Stimulated activated naive CD8-positive, alpha-beta T cell treated with anti-CD3 and anti-CD28 coated beads, Interleukin-15, Interleukin-2, amounts not matched to agents 100 U/mL and 50 U/mL, for 24 hours (primary cell): ENCODE data around the gene SLC25A51.
"Not testable (repeated sequence)": the region's sequence is repeated elsewhere in the genome, so short reads cannot be mapped to it uniquely, and the experiment has no call there.

Source experiments
- ATAC-seq: fragments of 150-1000 bp; cut with Tn5 transposase; one replicate; pipeline ENCODE4 v1.10.0; 2021
- DNase-seq: peaks from one replicate; pipeline ENCODE4 v3.0.0; 2021

Gene SLC25A51

DNA sequence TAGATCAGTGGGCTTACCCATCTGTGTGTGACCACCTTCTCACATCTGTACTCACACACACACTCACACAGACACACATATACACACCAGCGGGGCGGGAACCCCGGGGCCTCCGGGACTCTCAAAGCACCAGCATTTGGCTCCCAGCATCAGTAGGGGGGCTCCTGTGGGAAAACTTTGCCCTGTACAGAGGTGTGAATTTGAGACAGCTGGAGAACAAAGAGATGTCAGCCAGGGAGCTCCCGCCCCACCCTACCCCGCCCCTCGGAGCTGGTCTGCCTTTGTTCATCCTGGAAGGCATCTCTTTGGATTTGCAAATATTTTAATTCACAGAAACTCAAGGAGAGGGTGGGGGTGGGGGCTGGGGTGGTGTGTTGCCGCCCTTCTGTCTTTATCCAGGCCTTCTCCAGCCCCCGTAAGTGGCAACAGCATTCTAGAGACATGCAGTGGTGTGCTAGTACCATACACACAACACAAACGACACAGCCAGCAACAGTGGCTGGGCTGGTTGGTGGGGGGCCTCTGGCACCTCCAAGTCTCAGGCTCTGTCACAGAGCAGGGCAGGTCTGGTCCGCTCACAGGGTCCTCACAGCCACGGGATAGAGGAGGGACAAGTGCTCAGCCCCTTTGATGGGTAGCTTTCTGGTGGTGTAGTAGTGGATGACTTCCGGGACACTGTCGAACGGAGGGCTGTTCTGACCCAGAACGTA is 15.5 kb upstream of the SLC25A51 start:
- ATAC-seq (no peak), DNase-seq (no peak)

DNA sequence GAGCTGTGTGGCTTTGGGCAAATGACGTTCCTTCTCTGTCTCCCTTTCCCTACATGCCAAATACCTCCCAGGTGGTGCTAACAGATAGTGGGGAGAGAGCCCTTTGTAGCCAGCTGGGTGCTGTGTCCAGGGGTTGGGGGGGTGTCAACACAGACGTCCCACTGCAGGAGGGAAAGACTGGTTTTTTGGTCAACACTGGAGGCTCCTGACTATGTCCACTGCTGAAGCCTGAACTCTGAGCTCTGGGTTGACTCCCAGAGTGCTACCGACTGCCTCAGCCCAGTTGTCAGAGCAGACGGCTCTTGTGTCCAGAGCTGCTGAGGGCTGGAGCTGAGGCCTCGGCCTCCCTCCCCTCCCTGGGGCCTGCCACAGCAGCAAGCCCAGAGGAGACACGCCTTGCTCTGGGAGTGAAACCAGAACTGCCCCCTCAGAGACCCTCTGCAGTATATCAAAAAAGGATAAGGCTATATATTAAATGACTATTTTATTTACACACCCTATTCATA is 14.8 kb upstream of the SLC25A51 start:
- no peak for ATAC-seq
- no peak for DNase-seq

DNA sequence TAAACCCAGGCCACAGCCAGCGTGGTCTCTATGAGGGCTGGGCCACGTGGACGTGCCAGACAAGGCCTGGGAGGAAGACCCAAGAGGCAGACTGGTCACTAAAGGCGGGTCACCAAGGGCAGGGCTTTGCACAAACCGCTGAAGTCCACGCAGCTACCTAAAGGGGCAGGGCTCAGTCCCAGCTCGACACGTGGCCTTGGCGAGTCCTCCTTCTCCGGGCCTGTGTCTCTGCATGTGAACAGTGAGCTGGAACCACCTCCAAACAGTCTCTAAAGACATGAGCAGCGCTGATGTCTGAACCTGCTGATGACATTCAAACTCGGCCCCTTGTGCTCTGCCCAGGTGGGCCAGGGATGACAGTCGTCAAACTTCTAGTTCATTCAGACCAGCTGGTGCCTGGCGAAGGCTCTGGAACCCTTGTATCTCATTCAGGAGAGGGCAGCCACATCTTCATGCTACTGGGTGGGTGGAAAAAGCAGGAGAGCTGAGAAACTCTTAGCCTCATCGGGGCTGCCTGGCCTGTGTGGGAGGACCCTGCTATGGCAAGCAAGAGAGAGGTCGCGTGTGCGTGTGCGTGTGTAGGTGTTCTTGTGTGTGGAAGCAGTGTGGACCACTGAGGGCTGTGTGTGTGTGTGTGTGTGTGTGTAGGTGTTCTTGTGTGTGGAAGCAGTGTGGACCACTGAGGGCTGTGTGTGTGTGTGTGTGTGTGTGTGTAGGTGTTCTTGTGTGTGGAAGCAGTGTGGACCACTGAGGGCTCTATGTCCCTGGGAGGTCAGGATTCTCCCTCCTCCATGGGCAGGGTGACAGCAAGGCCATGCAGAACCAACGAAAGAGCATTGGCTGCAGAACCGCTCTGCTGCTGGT is 14.1 kb upstream of the SLC25A51 start:
- DNase-seq, result no peak
- ATAC-seq, result no peak

DNA sequence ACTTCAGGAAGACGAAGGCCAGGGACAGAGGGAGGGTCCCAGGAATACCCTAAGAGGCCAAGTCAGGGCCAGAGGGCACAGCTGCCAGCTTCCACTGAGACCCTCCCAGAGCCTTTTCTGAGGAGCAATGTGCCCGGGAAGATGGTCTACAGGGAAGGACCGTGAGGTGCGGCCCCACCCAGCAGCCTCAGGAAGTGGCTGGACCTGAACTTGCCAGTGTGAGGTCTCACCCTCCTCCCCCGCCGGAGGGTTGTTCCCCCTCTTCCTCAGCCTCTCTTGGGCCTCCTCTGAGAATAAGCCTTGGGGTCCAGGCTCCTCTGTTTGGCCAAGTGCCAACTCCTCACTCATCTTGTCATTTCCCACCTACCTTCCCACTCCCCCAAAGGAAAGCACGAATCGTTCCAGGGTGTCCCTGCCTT is 13.4 kb upstream of the SLC25A51 start:
- ATAC-seq (no peak), DNase-seq (no peak)

DNA sequence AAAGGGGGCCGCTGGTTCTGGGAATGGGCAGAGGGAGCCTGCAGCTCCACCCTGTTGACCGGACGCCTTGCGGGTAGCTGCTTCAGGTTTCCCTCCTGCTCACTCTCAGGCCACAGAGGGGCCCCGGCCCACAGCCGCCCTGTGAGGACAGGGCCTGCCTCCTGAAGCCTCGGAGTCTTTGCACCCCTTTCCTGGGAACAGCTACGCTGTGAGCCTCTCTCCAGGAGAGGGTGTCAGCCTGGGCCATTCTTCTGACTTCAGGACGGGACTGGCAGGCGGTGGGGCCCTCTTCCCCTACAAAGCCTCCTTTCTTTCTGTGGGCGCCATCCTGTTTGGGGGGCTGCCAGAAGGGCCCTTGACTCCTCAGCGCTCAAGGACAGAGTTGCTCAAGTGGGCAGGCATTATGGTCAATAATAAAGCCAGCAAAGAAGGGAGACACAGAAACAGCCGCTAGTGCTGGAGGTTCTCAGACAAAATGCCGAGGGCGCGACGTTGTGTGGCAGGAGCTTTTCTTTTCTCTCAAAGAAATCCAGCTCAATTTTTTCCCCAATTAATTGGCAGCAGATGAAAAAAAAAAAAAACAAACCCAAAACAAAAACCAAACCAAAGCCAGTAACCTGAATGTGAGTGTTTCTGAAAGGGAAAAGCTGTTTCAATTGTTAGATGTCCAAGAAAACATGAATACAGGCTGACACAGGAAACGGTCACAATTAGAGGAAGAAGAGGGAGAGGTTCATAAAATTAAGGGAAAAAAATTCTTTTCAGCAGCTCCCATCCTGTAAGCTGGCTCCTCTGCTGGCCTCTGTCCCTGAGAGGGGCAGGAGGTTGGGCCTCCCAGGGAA is 12.8 kb upstream of the SLC25A51 start:
- no peak for DNase-seq
- no peak for ATAC-seq

DNA sequence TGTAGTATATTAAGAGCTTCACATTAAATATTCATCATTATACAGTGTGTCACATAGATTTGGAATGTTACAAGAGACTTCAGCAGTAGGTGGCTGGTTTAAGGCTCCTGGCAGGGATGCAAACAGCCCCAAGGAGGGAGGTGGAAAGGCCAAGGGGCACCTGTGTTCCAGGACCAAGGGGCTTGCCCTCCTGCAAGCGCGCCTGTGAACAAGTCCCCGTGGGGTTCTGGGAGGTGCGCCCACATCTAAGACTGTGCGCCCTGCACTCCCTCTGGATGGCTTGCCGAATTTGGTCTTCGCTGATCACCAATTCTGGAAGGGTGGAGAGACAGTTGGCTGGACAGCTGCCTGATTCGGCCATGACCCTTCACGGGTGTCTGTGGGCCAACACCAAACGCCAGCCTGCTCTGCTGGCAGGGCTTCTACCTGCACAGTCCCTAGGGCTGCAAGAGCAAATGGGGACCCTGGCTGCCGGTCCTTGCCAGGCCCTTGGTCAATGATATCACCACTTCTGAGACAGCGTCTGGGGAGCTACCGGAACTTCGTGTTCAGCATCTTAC is 12.1 kb upstream of the SLC25A51 start:
- DNase-seq (no peak), ATAC-seq (no peak)

DNA sequence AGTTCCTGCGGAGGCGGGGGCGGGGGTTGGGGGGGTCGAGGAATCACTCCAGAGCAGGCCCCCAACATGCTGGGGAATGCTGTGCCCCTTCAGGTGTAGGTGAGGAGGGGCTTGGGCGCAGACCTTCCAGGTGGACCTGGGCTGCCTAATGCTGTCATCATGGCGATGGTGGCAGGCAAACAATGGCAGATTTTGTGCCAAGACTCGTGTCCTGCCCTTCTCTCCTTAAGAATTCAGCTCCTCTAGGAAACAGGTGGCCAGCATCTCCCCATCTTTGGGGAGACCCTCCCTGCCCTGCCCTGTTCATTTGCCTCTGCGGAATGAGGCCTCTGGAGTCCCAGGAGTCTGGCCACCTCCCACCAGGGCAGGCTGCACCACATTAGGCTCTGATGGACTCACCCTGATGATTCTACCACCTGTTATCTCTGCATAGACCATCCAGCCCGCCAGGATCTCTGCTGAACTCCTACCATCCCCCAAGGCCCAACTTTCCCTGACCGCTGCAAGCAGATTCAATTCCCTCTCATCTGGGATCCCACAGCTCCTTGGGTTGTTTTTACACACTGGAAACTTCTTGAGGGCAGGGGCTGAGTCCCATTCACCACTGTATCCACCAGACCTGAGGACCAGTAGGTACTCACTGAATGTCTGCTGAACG is 10.9 kb upstream of the SLC25A51 start:
- ATAC-seq, result no peak

DNA sequence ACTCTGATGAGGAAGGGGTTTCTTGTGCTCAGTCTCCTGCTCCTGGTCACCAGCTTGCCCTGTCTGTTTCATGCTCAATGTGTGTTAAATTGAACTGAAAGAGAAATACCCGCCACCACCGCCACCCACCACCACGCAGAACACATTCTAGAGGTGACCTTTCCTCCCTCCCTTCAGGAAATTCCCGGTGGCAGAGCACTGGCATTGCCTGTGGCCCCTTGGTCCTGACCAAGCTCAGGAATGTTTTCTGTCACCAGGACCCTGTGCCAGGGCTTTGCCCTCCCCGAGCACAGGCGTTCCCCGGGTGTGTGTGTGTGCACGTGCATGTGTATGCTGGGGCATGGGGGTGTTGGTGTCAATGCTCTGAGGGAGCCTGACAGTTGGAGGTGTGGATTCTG is 10.2 kb upstream of the SLC25A51 start:
- no peak for ATAC-seq
- DNase-seq, result no peak

More for the DNA sequence above, 10.9 kb upstream of the SLC25A51 start:
- DNase-seq, result no peak

DNA sequence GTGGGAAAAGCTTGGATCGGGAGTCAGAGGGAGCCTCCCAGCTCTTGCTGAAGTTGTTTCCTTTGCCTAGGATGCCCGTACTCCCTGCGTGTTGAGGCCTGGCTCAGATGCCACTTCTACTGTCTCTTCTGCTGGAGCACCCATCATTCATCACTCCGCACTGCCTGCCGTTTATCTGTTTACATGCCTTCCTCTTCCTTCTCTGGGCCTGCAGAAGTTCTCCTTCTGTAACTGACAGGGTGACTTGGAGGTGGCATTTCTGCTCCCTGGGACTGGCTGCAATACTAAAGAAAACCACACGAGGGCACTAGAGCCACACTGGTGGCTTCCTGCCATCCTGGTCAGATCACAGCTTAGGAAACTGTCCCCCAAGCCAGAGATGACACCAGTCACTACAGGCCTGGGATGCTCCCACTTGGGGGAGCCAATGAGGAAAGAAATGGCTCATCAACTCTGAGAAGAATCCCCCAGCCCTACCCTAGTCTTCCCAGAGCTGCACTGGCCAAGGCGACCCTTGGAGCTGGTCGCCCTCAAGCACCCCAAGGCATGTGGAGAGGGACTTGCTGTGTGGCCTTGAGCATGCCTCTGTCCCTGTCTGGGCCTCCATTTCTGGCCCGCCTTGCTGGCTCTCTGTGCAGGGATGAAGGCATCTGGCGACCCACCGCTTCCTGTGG is 9.7 kb upstream of the SLC25A51 start:
- DNase-seq, result peak; percentile 85
- peak; percentile 84 for ATAC-seq

DNA sequence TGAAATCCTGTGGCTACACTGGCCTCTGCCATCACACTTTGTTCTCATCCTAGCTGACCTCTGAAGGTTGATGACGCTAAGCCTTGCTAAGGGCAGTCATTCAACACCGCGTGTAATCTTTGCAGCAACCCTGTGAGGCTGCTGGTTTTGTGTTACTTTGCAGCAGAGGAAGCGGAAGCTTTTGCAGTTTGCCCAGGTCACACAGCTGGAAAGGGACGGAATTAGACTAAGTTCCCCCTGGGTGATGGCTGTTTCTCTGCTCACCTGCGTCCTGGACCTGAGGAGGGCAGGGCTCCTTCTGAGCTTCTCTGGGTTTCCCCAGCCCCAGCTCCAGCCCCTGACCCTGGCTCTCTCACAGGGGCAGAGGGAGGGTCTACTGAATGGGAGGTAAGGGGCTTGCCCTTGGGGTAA is 7.3 kb upstream of the SLC25A51 start:
- DNase-seq, result no peak
- no peak for ATAC-seq

DNA sequence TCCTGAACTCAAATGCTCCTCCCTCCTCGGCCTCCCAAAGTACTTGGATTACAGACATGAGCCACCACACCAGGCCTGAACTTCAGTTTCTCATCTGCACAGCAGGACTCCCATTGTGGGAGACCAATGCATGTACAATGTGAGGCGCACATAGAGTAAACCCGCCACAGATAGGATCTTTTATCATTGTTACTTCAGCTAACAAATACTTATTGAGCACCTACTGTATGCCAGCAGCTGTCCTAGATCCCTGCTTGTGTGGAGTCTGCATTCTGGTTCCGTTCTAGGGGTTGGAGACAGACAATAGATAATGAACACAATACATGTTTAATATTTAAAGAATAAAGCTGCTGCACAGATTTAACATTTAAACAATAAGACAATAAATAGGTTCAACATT is 6.3 kb upstream of the SLC25A51 start:
- DNase-seq (no peak), ATAC-seq (no peak)

DNA sequence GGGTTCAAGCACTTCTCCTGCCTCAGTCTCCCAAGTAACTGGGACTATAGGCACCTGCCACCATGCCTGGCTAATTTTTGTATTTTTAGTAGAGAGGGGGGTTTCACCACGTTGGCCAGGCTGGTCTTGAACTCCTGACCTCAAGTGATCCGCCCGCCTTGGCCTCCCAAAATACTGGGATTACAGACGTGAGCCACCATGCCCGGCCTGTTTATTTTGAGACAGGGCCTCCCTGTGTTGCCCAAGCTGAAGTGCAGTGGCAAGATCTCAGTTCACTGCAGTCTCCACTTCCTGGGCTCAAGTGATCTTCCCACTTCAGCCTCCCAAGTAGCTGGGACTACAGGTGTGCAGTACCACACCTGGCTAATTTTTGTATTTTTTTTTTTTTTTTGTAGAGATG is 5.9 kb upstream of the SLC25A51 start:
- ATAC-seq, DNase-seq: not testable (repeated sequence)

DNA sequence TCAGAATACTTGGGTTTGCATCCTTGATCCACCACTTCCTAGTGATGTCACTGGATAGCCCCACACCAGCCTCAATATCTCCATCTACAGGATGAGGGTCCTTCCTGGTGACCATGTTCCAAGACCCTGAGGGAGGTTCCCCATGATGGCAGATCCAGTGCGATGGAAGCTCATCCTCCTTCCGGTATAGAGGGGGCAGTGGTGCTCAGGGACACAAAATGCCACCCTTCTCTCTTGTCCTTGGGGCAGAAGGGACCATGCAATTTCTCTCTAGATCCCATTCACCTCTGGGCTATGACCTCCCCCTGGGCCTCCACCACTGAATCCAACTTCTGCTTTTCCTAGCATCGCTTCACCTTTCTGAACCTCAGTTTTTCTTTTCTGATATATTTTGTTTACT is 5.4 kb upstream of the SLC25A51 start:
- ATAC-seq, result no peak
- DNase-seq, result no peak

DNA sequence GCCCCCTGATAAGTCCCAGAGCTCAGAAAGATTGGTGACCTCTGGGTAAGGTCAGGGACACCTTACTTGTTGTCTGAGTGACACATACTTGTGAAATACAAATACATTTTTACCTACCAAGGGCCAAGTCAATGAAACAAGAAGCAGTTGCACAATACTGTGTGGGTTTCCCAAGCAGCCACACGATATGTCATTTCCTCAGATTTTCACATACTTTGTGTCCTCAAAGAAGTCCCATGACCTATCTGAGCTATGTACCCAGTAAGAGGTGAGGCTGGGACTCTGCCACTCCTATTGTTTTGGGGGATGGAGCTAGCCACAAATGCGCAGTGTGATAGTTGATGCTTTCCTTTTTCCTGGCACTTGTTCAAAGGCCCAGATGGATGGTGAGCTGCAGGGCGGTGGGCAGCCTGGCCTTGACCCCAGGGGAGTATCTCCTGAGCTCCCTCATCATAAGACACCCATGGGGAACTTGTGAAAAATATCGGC is 4.8 kb upstream of the SLC25A51 start:
- DNase-seq (no peak), ATAC-seq (no peak)

DNA sequence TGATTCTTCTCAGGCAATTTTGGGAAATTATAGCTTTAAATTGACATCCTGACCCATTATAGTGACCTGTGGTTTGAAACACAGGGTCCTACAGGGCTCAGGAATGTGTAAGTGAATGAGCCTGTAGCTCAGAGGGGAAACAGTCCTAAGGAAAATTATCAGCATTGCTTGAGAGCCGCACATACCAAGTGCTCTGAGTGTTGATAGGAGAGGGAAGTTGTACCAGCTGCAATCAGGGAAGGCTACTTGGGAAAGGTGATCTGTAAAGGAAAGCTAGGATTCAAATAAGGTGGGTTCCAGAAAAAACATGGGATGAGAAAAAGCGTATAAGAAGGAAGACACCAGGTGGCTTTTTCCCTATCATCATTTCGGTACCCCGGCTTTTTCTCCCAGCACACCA is 4.4 kb upstream of the SLC25A51 start:
- DNase-seq (no peak), ATAC-seq (no peak)

DNA sequence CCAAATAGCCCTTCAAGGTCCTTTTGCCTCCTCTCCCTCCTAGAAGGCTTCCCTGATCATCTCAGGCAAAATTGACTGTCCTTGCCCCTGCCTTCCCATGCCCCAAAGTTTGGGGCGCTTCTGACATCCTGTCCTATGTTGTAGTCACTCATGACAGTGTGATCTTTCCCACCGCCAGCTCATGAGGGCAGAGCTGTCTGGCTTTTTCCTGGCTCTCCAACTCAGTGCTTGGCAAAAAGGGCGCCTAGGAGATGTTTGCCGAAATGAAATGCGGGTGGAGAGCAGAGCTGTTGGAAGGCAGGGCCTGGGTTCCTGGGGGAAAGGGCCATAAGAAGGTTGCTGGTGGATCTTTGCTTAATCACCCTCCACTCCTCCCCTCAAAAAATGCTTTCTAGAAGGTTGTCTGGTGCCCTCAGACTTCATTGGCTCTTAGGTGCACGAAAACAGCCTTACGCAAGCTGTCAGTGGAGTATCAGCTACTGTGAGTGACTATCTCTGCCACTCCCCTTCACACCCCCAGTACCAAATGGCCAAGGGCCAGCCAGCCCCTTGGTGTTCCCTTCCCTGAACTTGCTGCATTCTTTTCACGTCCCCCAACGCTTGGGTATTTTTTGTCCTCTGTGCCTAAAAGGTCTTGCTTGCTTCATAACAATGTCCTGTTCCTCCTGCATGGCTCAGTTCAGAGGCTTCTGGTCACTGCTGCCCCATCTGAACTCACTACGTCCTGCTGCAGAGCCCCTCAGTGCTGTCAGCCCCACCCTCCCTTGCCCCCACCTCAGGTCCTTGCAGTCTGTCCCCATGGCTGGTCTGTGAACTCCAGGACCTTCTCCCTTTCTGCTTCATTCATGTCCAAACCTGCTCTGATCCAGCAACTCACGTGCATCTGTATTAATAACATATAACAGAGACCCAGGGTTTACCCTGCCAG is 2.6 kb upstream of the SLC25A51 start:
- DNase-seq (no peak), ATAC-seq (no peak)

DNA sequence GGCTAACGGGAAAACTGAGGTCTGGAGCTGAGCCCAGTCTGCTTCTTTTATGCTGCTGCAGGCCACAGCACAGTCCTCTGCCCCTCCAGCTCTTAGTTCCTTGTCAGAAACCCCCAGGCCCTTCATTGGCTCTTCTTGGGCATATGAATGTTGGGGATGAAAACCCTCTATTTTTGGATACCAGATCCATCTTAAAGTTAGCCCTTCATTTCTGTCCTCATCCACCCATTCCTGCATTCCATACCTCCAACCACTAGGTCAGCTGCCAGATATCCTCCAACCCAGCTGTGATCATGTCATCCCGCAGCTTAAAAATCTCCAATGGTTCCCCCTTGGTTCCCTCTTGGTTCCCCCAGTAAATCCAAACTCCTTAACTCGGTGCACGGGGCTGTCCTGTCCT is 1.8 kb upstream of the SLC25A51 start:
- DNase-seq (no peak), ATAC-seq (no peak)

DNA sequence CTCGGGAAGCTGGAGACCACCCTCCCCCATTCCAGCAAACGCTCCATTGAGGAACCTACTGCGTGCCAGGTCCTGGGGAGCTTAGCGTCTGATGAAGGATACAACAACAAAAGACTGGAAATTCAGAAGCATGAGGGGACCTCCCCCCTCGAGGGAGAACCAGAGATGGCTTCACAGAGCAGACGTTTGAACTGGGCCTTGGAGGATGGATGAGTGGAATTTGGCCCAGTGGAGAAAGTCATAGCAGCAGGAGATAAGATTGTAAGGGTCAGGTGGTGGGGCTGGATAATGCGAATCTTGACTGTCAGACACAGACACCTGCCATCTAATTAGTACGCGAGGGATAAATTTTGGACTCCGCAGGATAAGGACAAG is 1.2 kb upstream of the SLC25A51 start:
- DNase-seq, result no peak
- ATAC-seq, result no peak

DNA sequence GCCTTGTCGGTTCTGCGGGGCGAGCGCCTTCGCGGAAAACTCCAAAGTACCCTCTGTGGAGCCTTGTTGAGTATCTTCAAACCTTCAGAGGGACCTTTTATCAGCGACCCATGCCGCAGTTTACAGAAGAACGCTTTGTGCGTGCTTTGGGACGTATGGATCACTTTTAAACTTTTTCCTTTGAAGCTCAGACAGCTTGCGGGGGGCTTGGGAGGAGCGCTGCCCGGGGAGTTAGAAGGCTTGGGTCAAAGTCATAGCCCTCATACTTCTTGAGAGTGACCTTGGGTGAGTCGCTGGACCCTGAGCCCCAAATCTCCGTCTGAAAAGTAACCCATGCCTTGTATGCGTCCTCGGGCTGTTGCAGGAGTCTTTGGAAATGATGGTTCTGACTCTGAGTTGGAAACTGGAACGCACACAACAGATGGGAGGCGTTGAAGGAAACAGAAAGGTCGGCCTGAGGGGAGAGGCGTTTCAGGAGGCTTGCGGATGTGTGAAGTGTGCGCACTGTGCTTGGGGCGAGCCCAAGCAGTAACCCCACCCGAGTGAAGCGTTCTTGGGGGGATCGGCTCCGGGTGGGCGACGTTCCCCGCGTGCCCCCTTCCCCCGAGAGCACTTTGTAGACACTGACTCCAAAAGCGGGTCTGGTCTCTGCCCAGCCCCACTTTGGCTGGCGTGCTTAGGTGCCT is 661 bp upstream of the SLC25A51 start:
- no peak for ATAC-seq
- DNase-seq, result no peak
